ENCODE results near the gene NDC80. TPM values are rescaled to one million over a fixed set of nuclear protein-coding genes. Genes with fewer than 3 reads are reported as not detected.
"Not testable (repeated sequence)": the region's sequence is repeated elsewhere in the genome, so short reads cannot be mapped to it uniquely, and the experiment has no call there.

Gene NDC80
- total RNA-seq, 1 experiment from 2014 or later, result 43.0 TPM

DNA sequence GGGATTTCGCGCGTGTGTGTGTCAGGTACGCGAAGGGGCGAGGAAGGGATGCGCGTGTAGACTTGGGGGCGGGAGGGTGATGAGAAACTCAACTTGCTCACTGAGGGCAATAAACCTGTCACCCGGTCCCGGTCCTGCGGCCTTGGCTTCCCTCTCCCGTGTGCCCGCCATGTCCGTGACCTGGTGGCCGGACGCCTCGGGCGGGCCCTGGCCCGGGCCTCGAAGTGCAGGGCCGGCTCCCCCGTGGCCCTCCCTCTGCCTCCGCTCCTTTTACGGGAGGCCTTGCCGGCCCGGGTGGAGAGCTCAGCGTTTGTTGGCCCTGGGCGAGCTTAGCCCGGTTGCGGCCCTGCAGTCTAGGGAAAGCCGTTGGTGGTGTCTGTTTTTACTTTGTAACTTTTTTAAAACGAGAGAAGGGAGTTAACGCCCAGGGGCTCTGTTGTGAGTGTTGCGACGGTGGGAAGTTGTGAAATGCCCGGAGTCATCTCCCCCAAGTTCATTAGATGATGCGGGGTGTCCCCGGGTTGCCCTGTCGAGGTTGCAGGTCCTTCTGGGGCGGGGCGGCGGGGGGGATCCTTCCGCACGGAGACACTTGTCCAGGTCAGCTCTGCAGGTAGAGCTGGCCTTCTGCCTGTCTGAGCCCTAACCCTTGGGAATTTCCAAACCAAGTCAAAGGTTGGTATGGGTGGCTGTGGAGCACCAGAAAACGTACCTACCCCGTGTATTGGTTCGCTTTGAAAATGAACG lies 85.1 kb downstream of the NDC80 start:
- ATAC-seq (peak; percentile 32), DNase-seq (ENCODE audit: low spot score) (peak; percentile 42)
- Mint-ChIP-seq H3K4me1 (peaks cover 32% of the 10 kb centered on the region), H3K4me3 (peak overlapping the region; percentile 88), H3K9me3 (peaks cover 4% of the 10 kb centered on the region; the same call in 1 of the 2 replicates), H3K27ac (no peak overlapping the region), H3K36me3 (peaks cover 6% of the 10 kb centered on the region), H3K27me3 (ENCODE audit: low read depth) (peaks cover 45% of the 10 kb centered on the region)
- POLR2A ChIA-PET, result no interaction called here
- TF ChIP-seq, protein P1, sequence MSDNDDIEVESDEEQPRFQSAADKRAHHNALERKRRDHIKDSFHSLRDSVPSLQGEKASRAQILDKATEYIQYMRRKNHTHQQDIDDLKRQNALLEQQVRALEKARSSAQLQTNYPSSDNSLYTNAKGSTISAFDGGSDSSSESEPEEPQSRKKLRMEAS (CRISPR knock-in tag; IDR thresholded peaks at IDR 0.05), result no peak
- TF ChIP-seq, protein P2, sequence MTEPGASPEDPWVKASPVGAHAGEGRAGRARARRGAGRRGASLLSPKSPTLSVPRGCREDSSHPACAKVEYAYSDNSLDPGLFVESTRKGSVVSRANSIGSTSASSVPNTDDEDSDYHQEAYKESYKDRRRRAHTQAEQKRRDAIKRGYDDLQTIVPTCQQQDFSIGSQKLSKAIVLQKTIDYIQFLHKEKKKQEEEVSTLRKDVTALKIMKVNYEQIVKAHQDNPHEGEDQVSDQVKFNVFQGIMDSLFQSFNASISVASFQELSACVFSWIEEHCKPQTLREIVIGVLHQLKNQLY (CRISPR knock-in tag; IDR thresholded peaks at IDR 0.05), result no peak
- TF ChIP-seq ZNF232 (CRISPR knock-in tag; IDR thresholded peaks at IDR 0.05) (0 out of 2 replicates have a peak, but pooled peaks have one; percentile 15), NR1H2 (CRISPR knock-in tag; IDR thresholded peaks at IDR 0.05) (no peak)
- TF ChIP-seq, protein P3, sequence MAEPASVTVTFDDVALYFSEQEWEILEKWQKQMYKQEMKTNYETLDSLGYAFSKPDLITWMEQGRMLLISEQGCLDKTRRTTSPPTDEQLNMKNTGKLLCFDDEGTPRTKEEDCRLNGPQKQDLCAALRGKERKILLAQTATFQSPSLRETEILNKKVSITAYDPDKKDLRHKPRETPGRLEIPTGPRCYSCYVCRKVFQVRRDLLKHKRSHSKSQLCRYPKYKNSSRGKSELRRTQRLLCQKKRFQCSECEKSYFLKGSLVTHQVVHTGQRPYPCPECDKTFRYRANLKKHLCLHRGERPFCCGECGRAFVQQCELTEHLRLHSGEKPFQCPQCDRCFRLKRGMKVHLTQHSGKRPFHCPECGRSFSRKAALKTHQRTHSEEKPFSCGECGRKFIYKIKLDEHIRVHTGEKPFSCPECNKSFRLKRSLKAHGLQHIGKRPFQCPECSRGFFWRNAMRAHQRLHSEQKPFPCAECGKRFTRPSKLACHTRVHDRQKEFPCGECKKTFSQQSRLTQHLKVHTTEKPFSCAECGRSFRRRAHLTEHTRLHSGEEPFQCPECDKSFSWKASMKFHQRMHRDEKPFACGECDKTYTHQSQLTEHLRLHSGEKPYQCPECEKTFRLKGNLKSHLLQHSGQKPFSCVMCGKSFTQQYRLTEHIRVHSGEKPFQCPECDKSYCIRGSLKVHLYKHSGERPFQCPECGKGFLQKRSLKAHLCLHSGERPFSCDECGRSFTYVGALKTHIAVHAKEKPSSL (CRISPR knock-in tag; conservative IDR thresholded peaks at IDR 0.05), result no peak
- CTCF ChIA-PET, result no interaction called here

DNA sequence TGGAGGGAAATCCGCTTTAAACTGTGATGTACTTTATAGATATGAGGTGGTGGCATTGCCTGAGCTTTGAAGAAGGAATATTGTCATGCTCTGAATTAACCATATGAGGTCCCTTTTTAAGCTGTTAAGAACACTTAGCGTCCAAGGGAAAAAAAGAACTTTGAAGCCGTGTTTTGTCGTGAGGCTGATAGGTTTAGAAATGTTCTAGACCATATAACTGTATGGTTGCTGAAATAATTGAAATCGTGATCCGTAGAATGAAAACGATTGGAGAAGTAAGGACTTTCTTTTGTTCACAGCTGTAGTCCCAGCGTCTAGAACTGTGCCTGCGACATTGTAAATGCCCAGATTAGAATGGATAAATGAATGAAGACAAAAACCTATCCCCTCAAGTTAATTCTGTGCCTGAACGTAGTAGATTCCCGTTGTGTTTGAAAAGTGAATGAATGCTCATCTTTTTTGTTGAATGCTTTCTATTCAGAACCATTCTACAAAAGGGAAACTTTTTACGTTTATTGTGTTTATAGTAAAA lies 85.7 kb downstream of the NDC80 start:
- peaks cover 6% of the 10 kb centered on the region for H3K36me3 Mint-ChIP-seq
- peak overlapping the region; percentile 88 for H3K4me3 Mint-ChIP-seq
- CTCF ChIA-PET, result no interaction called here

DNA sequence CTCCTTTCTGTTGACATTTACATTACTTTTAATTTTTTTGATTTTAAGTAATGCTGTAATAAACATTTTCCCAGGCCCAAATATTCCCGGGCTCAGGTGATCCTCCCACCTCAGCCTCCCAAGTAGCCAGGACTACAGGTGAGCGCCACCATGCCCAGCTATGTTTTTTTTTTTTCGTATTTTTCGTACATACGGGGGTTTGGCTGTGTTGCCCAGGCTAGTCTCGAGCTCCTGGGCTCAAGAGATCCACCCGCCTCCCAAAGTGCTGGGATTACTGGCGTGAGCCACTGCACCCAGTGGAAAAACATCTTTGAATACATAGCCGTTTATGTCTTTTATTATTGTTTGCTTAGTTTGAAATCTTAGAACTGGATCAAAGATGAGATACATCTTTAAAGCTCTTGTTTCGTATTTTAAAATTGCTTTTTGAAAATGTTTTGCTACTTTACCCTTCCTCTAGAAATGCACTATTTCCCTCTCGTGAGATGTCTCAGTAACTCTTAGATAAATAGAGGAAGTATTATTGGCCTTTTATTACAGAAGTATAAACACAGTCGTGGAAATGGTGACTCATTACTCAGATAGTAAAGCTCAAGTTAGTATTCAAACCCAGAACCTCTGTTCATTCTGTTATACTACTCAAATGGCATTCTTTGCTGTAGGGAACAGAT lies 86.6 kb downstream of the NDC80 start:
- no peak for DNase-seq (ENCODE audit: low spot score)
- peaks cover 30% of the 10 kb centered on the region for H3K4me1 Mint-ChIP-seq
- peak overlapping the region; percentile 56 for H3K4me3 Mint-ChIP-seq
- TF ChIP-seq FOXP1 (CRISPR knock-in tag; IDR thresholded peaks at IDR 0.05; ENCODE audit: borderline replicate concordance), result no peak
- ATAC-seq, result no peak
- CTCF ChIA-PET, result no interaction called here
- H3K9me3 Mint-ChIP-seq, result peaks cover 4% of the 10 kb centered on the region; the same call in 1 of the 2 replicates
- no peak overlapping the region for H3K27ac Mint-ChIP-seq
- peaks cover 6% of the 10 kb centered on the region for H3K36me3 Mint-ChIP-seq
- H3K27me3 Mint-ChIP-seq (ENCODE audit: low read depth), result peaks cover 30% of the 10 kb centered on the region
- POLR2A ChIA-PET, result no interaction called here

More for the DNA sequence above, 85.7 kb downstream of the NDC80 start:
- POLR2A ChIA-PET, result no interaction called here
- DNase-seq (ENCODE audit: low spot score) (no peak), ATAC-seq (no peak)
- no peak for TF ChIP-seq ETV6 (CRISPR knock-in tag; IDR thresholded peaks at IDR 0.05)
- Mint-ChIP-seq H3K27me3 (ENCODE audit: low read depth) (peaks cover 39% of the 10 kb centered on the region), H3K4me1 (peaks cover 32% of the 10 kb centered on the region), H3K9me3 (peaks cover 4% of the 10 kb centered on the region; the same call in 1 of the 2 replicates), H3K27ac (no peak overlapping the region)

DNA sequence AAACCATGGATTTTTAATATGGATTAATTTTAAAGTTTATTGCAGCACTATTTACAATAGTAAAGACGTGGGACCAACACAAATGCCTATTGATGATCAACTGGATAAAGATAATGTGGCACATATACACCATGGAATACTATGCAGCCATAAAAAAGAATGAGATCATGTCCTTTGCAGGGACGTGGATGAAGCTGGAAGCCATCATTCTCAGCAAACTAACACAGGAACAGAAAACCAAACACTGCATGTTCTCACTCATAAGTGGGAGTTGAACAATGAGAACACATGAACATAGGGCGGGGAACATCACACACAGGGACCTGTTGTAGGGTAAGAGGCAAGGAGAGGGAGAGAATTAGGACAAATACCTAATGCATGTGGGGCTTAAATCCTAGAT lies 89.5 kb downstream of the NDC80 start:
- H3K4me3 Mint-ChIP-seq; POLR2A ChIA-PET; ATAC-seq; H3K27me3 Mint-ChIP-seq (ENCODE audit: low read depth); H3K36me3 Mint-ChIP-seq; DNase-seq (ENCODE audit: low spot score); CTCF ChIA-PET; H3K27ac Mint-ChIP-seq; H3K9me3 Mint-ChIP-seq: not testable (repeated sequence)
- peaks cover 13% of the 10 kb centered on the region for H3K4me1 Mint-ChIP-seq

DNA sequence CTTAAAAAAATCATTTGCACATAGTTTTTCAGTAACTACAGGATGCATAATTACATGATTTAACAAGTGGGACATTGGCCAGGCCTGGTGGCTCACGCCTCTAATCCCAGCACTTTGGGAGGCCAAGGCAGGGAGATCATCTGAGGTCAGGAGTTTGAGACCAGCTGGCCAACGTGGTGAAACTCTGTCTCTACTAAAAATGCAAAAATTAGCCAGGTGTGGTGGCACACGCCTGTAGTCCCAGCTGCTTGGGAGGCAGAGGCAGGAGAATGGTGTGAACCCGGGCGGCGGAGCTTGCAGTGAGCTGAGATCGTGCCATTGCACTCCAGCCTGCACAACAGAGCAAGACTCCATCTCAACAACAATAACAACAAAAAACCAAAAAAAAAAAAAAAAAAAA lies 90.9 kb downstream of the NDC80 start:
- H3K27me3 Mint-ChIP-seq (ENCODE audit: low read depth); ATAC-seq; H3K9me3 Mint-ChIP-seq; H3K4me1 Mint-ChIP-seq; CTCF ChIA-PET; H3K27ac Mint-ChIP-seq; POLR2A ChIA-PET; DNase-seq (ENCODE audit: low spot score); H3K4me3 Mint-ChIP-seq: not testable (repeated sequence)
- H3K36me3 Mint-ChIP-seq, result peaks cover 14% of the 10 kb centered on the region

DNA sequence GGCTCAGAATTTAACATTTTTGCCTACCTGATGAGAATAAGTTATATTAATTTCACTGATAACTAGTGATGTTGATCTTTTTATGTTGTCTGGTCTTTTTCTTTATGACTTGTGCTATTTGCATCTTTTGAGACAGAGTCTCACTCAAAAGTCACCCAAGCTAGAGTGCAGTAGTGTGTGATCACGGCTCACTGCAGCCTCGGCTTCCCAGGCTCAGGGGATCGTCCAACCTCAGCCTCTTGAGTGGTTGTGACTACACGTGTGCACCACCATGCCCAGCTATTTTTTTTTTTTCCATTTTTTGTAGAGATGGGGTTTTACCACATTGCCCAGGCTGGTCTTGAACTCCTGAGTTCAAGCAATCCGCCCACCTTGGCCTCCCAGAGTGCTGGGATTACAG lies 91.6 kb downstream of the NDC80 start:
- H3K27ac Mint-ChIP-seq, result no peak overlapping the region
- peaks cover 4% of the 10 kb centered on the region; the same call in 1 of the 2 replicates for H3K9me3 Mint-ChIP-seq
- H3K27me3 Mint-ChIP-seq (ENCODE audit: low read depth), result no peaks in the 10 kb centered on the region
- H3K4me3 Mint-ChIP-seq, result no peak overlapping the region
- peaks cover 3% of the 10 kb centered on the region for H3K4me1 Mint-ChIP-seq
- no peak for TF ChIP-seq ETV6 (CRISPR knock-in tag; IDR thresholded peaks at IDR 0.05)
- peaks cover 16% of the 10 kb centered on the region for H3K36me3 Mint-ChIP-seq
- POLR2A ChIA-PET, result no interaction called here
- ATAC-seq, result no peak
- DNase-seq (ENCODE audit: low spot score), result no peak
- CTCF ChIA-PET, result no interaction called here

Other genes starting within 250 kb of the NDC80 start
- gene METTL4, start 52 bp upstream of the NDC80 start, total RNA-seq (2021), result 9.8 to 14.7 TPM (median 10.5 TPM) in 3 replicates
- gene SMCHD1, start 84.2 kb downstream of the NDC80 start, total RNA-seq (2021), result 30.6 to 33.0 TPM (median 30.9 TPM) in 3 replicates

Data from WTC11 (cell line).